NT2/D1 (cell line): ENCODE results near the gene DKK2.

Experiments used
- SUZ12 ChIP-seq: IDR thresholded peaks from 2 replicates; pipeline ENCODE4 v1.6.1; 2011; ENCODE audit not compliant: insufficient read length, insufficient read depth; ENCODE audit errors: extremely low read depth
- YY1 ChIP-seq: IDR thresholded peaks from 2 replicates; pipeline ENCODE4 v1.6.1; 2011; ENCODE audit not compliant: insufficient read length, insufficient read depth

DNA sequence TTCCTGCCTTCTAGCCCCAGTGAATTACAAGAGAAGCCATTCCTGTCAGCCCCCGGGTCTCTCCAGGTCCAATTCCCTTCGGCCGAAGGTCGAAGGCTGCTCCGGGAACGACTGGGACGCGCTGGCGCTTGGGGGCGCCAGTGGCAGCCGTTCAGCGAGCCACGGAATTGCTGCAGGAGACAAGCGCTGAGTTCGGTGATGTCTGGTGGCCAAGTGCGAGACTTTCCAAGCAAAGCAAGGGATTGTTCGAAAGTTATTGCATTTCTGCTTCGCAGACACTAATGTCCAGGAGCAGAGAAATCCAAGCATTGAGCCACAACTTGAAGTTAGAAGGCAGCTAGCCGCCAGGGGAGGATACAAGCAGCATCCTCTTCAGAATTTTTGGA lies 1.1 kb upstream of the DKK2 start:
- TF ChIP-seq YY1, result no peak
- TF ChIP-seq SUZ12, result no peak
